ENCODE results near the gene KLHL26.

DNA sequence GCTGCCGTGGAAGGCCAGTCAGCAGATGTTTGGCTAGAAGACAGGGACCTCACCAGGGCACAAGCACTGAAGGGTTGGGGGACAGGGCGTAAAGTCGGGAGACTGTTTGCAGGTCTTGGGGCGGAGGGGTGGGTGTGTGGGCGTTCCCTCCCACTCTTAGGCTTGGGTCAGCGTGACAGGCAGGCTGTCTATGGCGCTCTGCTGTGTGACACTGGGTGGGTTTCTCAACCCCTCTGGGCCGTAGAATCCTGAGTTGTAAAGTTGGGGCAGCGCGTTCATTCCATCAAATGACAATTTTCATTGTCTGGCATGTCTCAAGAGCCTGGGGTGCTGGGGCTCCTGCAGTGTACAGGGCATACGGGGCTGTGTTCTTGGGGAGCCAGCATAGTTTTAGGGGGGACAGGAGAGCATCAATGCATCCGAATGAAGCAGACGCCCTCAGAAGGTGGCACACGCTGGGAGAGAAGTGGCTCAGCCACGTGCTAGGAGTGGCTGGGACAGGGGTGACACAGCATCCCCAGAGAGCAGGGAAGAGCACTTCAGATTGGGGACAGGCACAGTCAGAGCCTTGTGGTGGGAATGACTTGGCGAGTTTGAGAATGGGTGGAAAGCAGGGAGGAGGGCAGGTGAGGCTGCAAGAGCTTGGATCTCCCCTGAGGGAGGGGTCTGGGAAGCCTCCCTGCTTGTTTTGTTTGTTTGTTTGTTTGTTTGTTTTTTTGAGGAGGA lies 51.1 kb downstream of the KLHL26 start:
- no peak for TF ChIP-seq EZH2 (IDR thresholded peaks at IDR 0.05; ENCODE audit: insufficient read depth, poor library complexity, severe bottlenecking)
- no peak for TF ChIP-seq EZH2phosphoT487 (IDR thresholded peaks at IDR 0.05; ENCODE audit: insufficient read depth, low read depth)

Measured in GM23248 (cell line).